Naive thymus-derived CD4-positive, alpha-beta T cell (primary cell): ENCODE results near the gene MIOX. TPM values are rescaled to one million over a fixed set of nuclear protein-coding genes. Genes with fewer than 3 reads are reported as not detected.
"Not testable (repeated sequence)": the region's sequence is repeated elsewhere in the genome, so short reads cannot be mapped to it uniquely, and the experiment has no call there.

Experiments
- ATAC-seq: fragments of 150-1000 bp; cut with Tn5 transposase; 2 replicates; pipeline ENCODE4 v1.10.0; 2021; ENCODE audit warnings: mild to moderate bottlenecking, moderate library complexity
- CTCF ChIA-PET: fragments of 350-600 bp; sonication (Branson Sonifier 250); formaldehyde crosslinking; loops from one replicate; lab custom pipeline; 2021; ENCODE audit warnings: antibody characterized with exemption; lab: Charles Lee
- POLR2A ChIA-PET: fragments of 350-600 bp; sonication (Branson Sonifier 250); formaldehyde crosslinking; loops from one replicate; lab custom pipeline; 2021; ENCODE audit warnings: antibody characterized with exemption, inconsistent platforms; lab: Charles Lee
- DNase-seq, 9 donors: peaks; one replicate each; pipeline versions ENCODE4 v3.0.0 to v3.0.0-alpha.2; 2020 to 2022; ENCODE audit warnings: mixed read lengths in 1 of 9
- H3K27ac ChIP-seq: one replicate; pipeline ENCODE4 v1.7.0; 2013; ENCODE audit warnings: mild to moderate bottlenecking, low read depth, low read length, moderate library complexity
- H3K27me3 ChIP-seq, 2 donors: one replicate each; pipeline ENCODE4 v1.7.0; 2013; ENCODE audit warnings: low read length in 2 of 2, mild to moderate bottlenecking in 2 of 2, moderate library complexity in 2 of 2; ENCODE audit not compliant: control insufficient read depth in 2 of 2, insufficient read depth in 2 of 2
- H3K36me3 ChIP-seq, 3 experiments: 1 replicate in 2 of 3; 2 replicates in 1 of 3; pipeline ENCODE4 v1.7.0; 2013; ENCODE audit warnings: low read length in 3 of 3, mild to moderate bottlenecking in 3 of 3, moderate library complexity in 1 of 3; ENCODE audit not compliant: insufficient read depth in 3 of 3, control insufficient read depth in 2 of 3
- H3K4me1 ChIP-seq, 2 donors: one replicate each; pipeline ENCODE4 v1.7.0; 2013; ENCODE audit warnings: low read length in 2 of 2, mild to moderate bottlenecking in 2 of 2, moderate library complexity in 1 of 2; ENCODE audit not compliant: control insufficient read depth in 2 of 2, insufficient read depth in 2 of 2
- H3K4me3 ChIP-seq: 2 replicates; pipeline ENCODE4 v1.7.0; 2013; ENCODE audit warnings: mild to moderate bottlenecking, low read length
- H3K9me3 ChIP-seq, 3 experiments: 1 replicate in 2 of 3; 2 replicates in 1 of 3; pipeline ENCODE4 v1.7.0; 2013; ENCODE audit warnings: low read length in 3 of 3; ENCODE audit not compliant: control insufficient read depth in 2 of 3
- H3K27ac Mint-ChIP-seq, 9 donors: one replicate each; pipeline ENCODE4 v1.8.0; 2020 to 2022; ENCODE audit warnings: mixed read lengths in 9 of 9, mild to moderate bottlenecking in 8 of 9, moderate library complexity in 5 of 9, inconsistent platforms in 2 of 9
- H3K27me3 Mint-ChIP-seq, 5 donors: one replicate each; pipeline ENCODE4 v1.8.0; 2021 to 2022; ENCODE audit warnings: mixed read lengths in 5 of 5, mild to moderate bottlenecking in 1 of 5
- H3K36me3 Mint-ChIP-seq, 5 donors: one replicate each; pipeline ENCODE4 v1.8.0; 2020 to 2022; ENCODE audit warnings: mixed read lengths in 5 of 5, mild to moderate bottlenecking in 3 of 5, inconsistent platforms in 1 of 5
- H3K4me1 Mint-ChIP-seq, 7 donors: one replicate each; pipeline ENCODE4 v1.8.0; 2020 to 2022; ENCODE audit warnings: mixed read lengths in 7 of 7, mild to moderate bottlenecking in 3 of 7, inconsistent platforms in 1 of 7
- H3K4me3 Mint-ChIP-seq, 10 donors: one replicate each; pipeline ENCODE4 v1.8.0; 2020 to 2022; ENCODE audit warnings: mild to moderate bottlenecking in 10 of 10, mixed read lengths in 10 of 10, moderate library complexity in 6 of 10, inconsistent platforms in 2 of 10
- H3K9me3 Mint-ChIP-seq, 11 donors: one replicate each; pipeline ENCODE4 v1.8.0; 2020 to 2022; ENCODE audit warnings: mixed read lengths in 11 of 11, mild to moderate bottlenecking in 4 of 11, inconsistent platforms in 1 of 11, moderate library complexity in 1 of 11
- intact Hi-C, 2 donors: fragments of 100-400 bp; cut with micrococcal nuclease; formaldehyde crosslinking; loops; one replicate each; pipeline ENCODE4 v1.15.1; 2023
- polyA plus RNA-seq, 2 donors: library from polyadenylated mRNA; unstranded; fragments of 300-500 nt; fragmentation: Illumina TruSeq; gene quantifications; one replicate each; pipeline ENCODE4 v1.2.3, GENCODE V29; 2021
- total RNA-seq, 6 experiments: library from RNA in 5 of 6; stranded (reverse) in 5 of 6; gene quantifications; 1 replicate in 5 of 6; 2 replicates in 1 of 6; pipeline ENCODE4 v1.2.3 and lab custom pipeline; 2021 to 2026

Gene MIOX
- total and polyA plus RNA-seq, 7 experiments from 2014 or later = 0.22 TPM; not detected in 6

DNA sequence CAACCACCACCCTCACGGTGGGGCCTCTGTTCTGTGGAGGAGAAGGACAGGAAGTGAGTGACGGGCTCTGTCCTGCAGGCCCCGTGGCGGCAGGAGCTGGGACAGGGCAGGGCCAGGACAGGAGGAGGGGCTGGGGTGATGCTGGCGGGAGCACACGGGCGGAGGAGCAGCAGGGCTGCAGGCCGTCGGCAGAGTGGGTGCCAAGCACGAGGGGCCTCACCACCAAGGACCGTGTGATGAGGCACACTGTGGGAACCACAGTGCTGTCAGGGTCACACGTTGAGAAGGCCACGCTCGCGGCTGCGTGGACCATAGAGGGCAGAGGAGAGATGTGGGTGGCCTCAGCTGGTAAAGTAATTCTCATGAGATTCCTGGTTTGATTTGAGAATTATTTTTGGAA is 30.2 kb downstream of the MIOX start:
- H3K9me3 ChIP-seq = no peaks in the 10 kb centered on the region
- peaks cover 0 to 26% (median 4%) of the 10 kb centered on the region in 5 donors for H3K36me3 Mint-ChIP-seq
- H3K4me3 Mint-ChIP-seq = no peak overlapping the region
- no peaks in the 10 kb centered on the region for H3K27me3 Mint-ChIP-seq
- ChIA-PET CTCF (no interaction called here), POLR2A (interaction anchor here (1.2 kb wide), 1 partner anchor 9 kb away, joined by 4 read pairs; the partner anchor contains the start of gene SCO2)
- H3K4me1 ChIP-seq = no peaks in the 10 kb centered on the region
- H3K27ac Mint-ChIP-seq = no peak overlapping the region
- H3K4me1 Mint-ChIP-seq = peaks cover 13 to 29% (median 22%) of the 10 kb centered on the region in 7 donors
- intact Hi-C loops = no loop called here
- ATAC-seq = no peak
- H3K4me3 ChIP-seq = no peak overlapping the region
- no peak overlapping the region for H3K27ac ChIP-seq
- DNase-seq = no peak
- no peaks in the 10 kb centered on the region for H3K27me3 ChIP-seq
- H3K36me3 ChIP-seq = peaks cover 0 to 72% (median 3%) of the 10 kb centered on the region in 3 experiments
- peaks cover 0 to 1% (median 0%) of the 10 kb centered on the region in 11 donors for H3K9me3 Mint-ChIP-seq

- Histone ChIP-seq H3K9me3 (no peaks in the 10 kb centered on the region), H3K4me1 (no peaks in the 10 kb centered on the region), H3K27ac (no peak overlapping the region), H3K27me3 (no peaks in the 10 kb centered on the region), H3K36me3 (peaks cover 0 to 72% (median 5%) of the 10 kb centered on the region in 3 experiments), H3K4me3 (no peak overlapping the region)
- Mint-ChIP-seq H3K36me3 (peaks cover 0 to 23% (median 4%) of the 10 kb centered on the region in 5 donors), H3K27ac (no peak overlapping the region), H3K4me1 (peaks cover 7 to 21% (median 16%) of the 10 kb centered on the region in 7 donors), H3K4me3 (no peak overlapping the region), H3K27me3 (no peaks in the 10 kb centered on the region), H3K9me3 (peaks cover 0 to 1% (median 0%) of the 10 kb centered on the region in 11 donors)
- DNase-seq (no peak), ATAC-seq (no peak)
- intact Hi-C loops = no loop called here
- ChIA-PET POLR2A (interaction anchor here (1.2 to 2.2 kb wide), 2 partner anchors 8 to 9 kb away, joined by 4 to 10 read pairs; partner anchors contain the start of genes NCAPH2 and SCO2), CTCF (no interaction called here)
Observed at GRCh38 chr22:50517495-50518260, 31.0 kb downstream of the MIOX start.

GRCh38 chr22:50518606-50519005 is 31.9 kb downstream of the MIOX start:
- H3K9me3 ChIP-seq = no peaks in the 10 kb centered on the region
- POLR2A ChIA-PET = interaction anchor here (2.2 kb wide), 1 partner anchor 10 kb away, joined by 10 read pairs; the partner anchor contains the start of gene NCAPH2
- CTCF ChIA-PET = interaction anchor here (1.0 kb wide), 1 partner anchor 10 kb away, joined by 3 read pairs; no protein-coding TSS in a partner anchor
- H3K4me1 ChIP-seq = no peaks in the 10 kb centered on the region
- peaks cover 0 to 1% (median 0%) of the 10 kb centered on the region in 11 donors for H3K9me3 Mint-ChIP-seq
- H3K4me3 ChIP-seq = no peak overlapping the region
- no peak overlapping the region for H3K4me3 Mint-ChIP-seq
- H3K36me3 Mint-ChIP-seq = peaks cover 0 to 23% (median 4%) of the 10 kb centered on the region in 5 donors
- H3K27me3 ChIP-seq = no peaks in the 10 kb centered on the region
- no peaks in the 10 kb centered on the region for H3K27me3 Mint-ChIP-seq
- peak overlapping the region in 1 of 9 donors; percentile 67 for H3K27ac Mint-ChIP-seq
- DNase-seq = no peak
- peaks cover 7 to 20% (median 13%) of the 10 kb centered on the region in 7 donors for H3K4me1 Mint-ChIP-seq
- intact Hi-C loops = no loop called here
- no peak overlapping the region for H3K27ac ChIP-seq
- peaks cover 0 to 76% (median 12%) of the 10 kb centered on the region in 3 experiments for H3K36me3 ChIP-seq
- ATAC-seq = no peak

- H3K4me3 ChIP-seq = no peak overlapping the region
- H3K27me3 Mint-ChIP-seq = no peaks in the 10 kb centered on the region
- intact Hi-C loops = no loop called here
- ChIA-PET POLR2A (interaction anchor here (2.2 kb wide), 1 partner anchor 10 kb away, joined by 10 read pairs; the partner anchor contains the start of gene NCAPH2), CTCF (interaction anchor here (1.0 kb wide), 1 partner anchor 10 kb away, joined by 3 read pairs; no protein-coding TSS in a partner anchor)
- H3K36me3 Mint-ChIP-seq = peaks cover 0 to 23% (median 4%) of the 10 kb centered on the region in 5 donors
- H3K27me3 ChIP-seq = no peaks in the 10 kb centered on the region
- H3K4me1 ChIP-seq = peaks cover under 1 to 2% of the 10 kb centered on the region in 2 donors
- peaks cover 0 to 1% (median 0%) of the 10 kb centered on the region in 11 donors for H3K9me3 Mint-ChIP-seq
- no peak overlapping the region for H3K27ac ChIP-seq
- H3K36me3 ChIP-seq = peaks cover 0 to 79% (median 14%) of the 10 kb centered on the region in 3 experiments
- no peaks in the 10 kb centered on the region for H3K9me3 ChIP-seq
- no peak overlapping the region for H3K27ac Mint-ChIP-seq
- ATAC-seq (no peak), DNase-seq (no peak)
- H3K4me1 Mint-ChIP-seq = peaks cover 7 to 18% (median 12%) of the 10 kb centered on the region in 7 donors
- no peak overlapping the region for H3K4me3 Mint-ChIP-seq
Observed at GRCh38 chr22:50519151-50519550, 32.5 kb downstream of the MIOX start.

DNA sequence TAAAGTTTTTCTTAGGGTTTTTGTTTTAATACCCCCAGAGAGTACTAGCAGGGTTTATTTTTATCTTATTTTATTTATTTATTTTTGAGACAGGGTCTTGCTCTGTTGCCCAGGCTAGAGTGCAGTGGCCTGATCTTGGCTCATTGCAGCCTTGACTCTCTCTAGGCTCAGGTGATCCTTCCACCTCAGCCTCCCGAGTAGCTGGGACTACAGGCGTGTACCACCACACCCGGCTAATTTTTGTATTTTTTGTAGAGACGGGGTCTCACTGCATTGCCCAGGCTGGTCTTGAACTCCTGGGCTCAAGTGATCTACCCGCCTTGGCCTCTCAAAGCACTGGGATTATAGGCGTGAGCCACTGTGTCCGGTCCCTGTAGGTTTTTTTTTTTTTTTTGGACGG is 33.5 kb downstream of the MIOX start:
- H3K9me3 Mint-ChIP-seq, H3K4me3 ChIP-seq, POLR2A ChIA-PET, H3K27me3 ChIP-seq, H3K27me3 Mint-ChIP-seq, intact Hi-C loops, H3K4me3 Mint-ChIP-seq, DNase-seq, H3K27ac ChIP-seq, CTCF ChIA-PET, H3K27ac Mint-ChIP-seq, H3K9me3 ChIP-seq, ATAC-seq, H3K4me1 ChIP-seq: not testable (repeated sequence)
- H3K36me3 ChIP-seq = peaks cover 0 to 70% (median 14%) of the 10 kb centered on the region in 3 experiments
- Mint-ChIP-seq H3K36me3 (peaks cover 0 to 17% (median 0%) of the 10 kb centered on the region in 5 donors), H3K4me1 (peaks cover 8 to 17% (median 12%) of the 10 kb centered on the region in 7 donors)

DNA sequence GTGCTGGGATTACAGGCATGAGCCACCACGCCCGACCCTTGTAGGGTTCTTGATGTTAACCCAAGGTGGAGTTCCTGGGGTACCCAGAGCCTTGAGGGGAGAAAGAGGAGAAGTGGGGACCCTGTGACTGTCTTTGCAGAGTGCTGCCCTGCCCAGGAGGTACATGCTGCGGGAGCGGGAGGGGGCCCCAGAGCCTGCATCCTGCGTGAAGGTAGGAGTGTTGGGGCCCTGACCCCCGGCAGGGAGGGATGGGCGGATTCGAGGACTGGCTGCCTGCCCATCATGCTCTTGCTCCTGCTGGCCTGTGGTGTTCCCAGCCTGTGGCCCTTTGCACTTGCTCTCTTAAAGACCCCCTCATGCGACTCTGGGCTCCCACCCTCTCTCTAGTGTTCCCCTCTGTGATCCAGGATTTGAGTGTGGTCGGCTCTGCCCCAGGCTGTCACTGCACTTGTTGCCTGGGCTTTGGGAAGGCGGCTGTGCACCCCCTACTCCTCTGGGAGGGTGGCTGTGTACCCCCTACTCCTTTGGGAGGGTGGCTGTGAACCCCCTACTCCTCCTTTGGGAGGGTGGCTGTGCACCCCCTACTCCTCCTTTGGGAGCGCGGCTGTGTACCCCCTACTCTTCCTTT is 34.3 kb downstream of the MIOX start:
- H3K27me3 Mint-ChIP-seq = peaks cover 0 to 6% (median 0%) of the 10 kb centered on the region in 5 donors
- H3K9me3 Mint-ChIP-seq = no peaks in the 10 kb centered on the region
- ATAC-seq (no peak), DNase-seq (no peak)
- peaks cover 9% of the 10 kb centered on the region in 2 donors for H3K4me1 ChIP-seq
- H3K4me1 Mint-ChIP-seq = peaks cover 6 to 12% (median 11%) of the 10 kb centered on the region in 7 donors
- H3K4me3 ChIP-seq = no peak overlapping the region
- peaks cover 0 to 70% (median 14%) of the 10 kb centered on the region in 3 experiments for H3K36me3 ChIP-seq
- CTCF ChIA-PET = no interaction called here
- no peak overlapping the region for H3K27ac Mint-ChIP-seq
- no peaks in the 10 kb centered on the region for H3K27me3 ChIP-seq
- POLR2A ChIA-PET = no interaction called here
- H3K36me3 Mint-ChIP-seq = peaks cover 0 to 13% (median 0%) of the 10 kb centered on the region in 5 donors
- intact Hi-C loops = no loop called here
- H3K9me3 ChIP-seq = no peaks in the 10 kb centered on the region
- H3K4me3 Mint-ChIP-seq = no peak overlapping the region
- H3K27ac ChIP-seq = no peak overlapping the region
